Mucosa of stomach (tissue), 1 donor: ENCODE results near the gene GPHN.

Experiments used
- H3K27me3 ChIP-seq: one replicate; pipeline ENCODE4 v1.7.0; 2013; ENCODE audit warnings: mild to moderate bottlenecking, low read length; ENCODE audit not compliant: control insufficient read depth, insufficient read depth
- H3K36me3 ChIP-seq: one replicate; pipeline ENCODE4 v1.7.0; 2013; ENCODE audit warnings: low read length; ENCODE audit not compliant: control insufficient read depth, insufficient read depth
- H3K4me1 ChIP-seq: one replicate; pipeline ENCODE4 v1.7.0; 2013; ENCODE audit warnings: mild to moderate bottlenecking, low read length; ENCODE audit not compliant: control insufficient read depth, insufficient read depth
- H3K4me3 ChIP-seq: one replicate; pipeline ENCODE4 v1.7.0; 2013; ENCODE audit warnings: low read length
- H3K9ac ChIP-seq: one replicate; pipeline ENCODE4 v1.7.0; 2013; ENCODE audit warnings: mild to moderate bottlenecking, low read length, moderate library complexity
- H3K9me3 ChIP-seq: one replicate; pipeline ENCODE4 v1.7.0; 2013; ENCODE audit warnings: mild to moderate bottlenecking, low read length, moderate library complexity; ENCODE audit not compliant: control insufficient read depth
- donor health status: Pancreatic carcinoma.

Gene GPHN

GRCh38 chr14:66610154-66610563 is 102.2 kb downstream of the GPHN start:
- Histone ChIP-seq H3K9me3 (no peaks in the 10 kb centered on the region), H3K4me3 (no peak overlapping the region), H3K36me3 (no peaks in the 10 kb centered on the region), H3K9ac (no peak overlapping the region), H3K4me1 (no peaks in the 10 kb centered on the region), H3K27me3 (no peaks in the 10 kb centered on the region)

- H3K36me3 ChIP-seq = no peaks in the 10 kb centered on the region
- peaks cover 5% of the 10 kb centered on the region for H3K9me3 ChIP-seq
- no peak overlapping the region for H3K4me3 ChIP-seq
- H3K9ac ChIP-seq = no peak overlapping the region
- H3K4me1 ChIP-seq = no peaks in the 10 kb centered on the region
- H3K27me3 ChIP-seq = no peaks in the 10 kb centered on the region
These were observed 105.4 kb downstream of the GPHN start for GRCh38 chr14:66613344-66613743.

- Histone ChIP-seq H3K9me3 (peaks cover 5% of the 10 kb centered on the region), H3K9ac (no peak overlapping the region), H3K4me3 (no peak overlapping the region), H3K36me3 (no peaks in the 10 kb centered on the region), H3K27me3 (no peaks in the 10 kb centered on the region), H3K4me1 (peaks cover 7% of the 10 kb centered on the region)
These were observed 112.0 kb downstream of the GPHN start for GRCh38 chr14:66619952-66620351.

GRCh38 chr14:66623838-66624237 is 115.9 kb downstream of the GPHN start:
- Histone ChIP-seq H3K27me3 (no peaks in the 10 kb centered on the region), H3K4me3 (no peak overlapping the region), H3K36me3 (no peaks in the 10 kb centered on the region), H3K9me3 (no peaks in the 10 kb centered on the region), H3K4me1 (peaks cover 7% of the 10 kb centered on the region), H3K9ac (no peak overlapping the region)

- H3K4me3 ChIP-seq = no peak overlapping the region
- H3K4me1 ChIP-seq = peaks cover 7% of the 10 kb centered on the region
- no peaks in the 10 kb centered on the region for H3K36me3 ChIP-seq
- no peaks in the 10 kb centered on the region for H3K9me3 ChIP-seq
- no peaks in the 10 kb centered on the region for H3K27me3 ChIP-seq
- H3K9ac ChIP-seq = no peak overlapping the region
These were observed 116.5 kb downstream of the GPHN start for GRCh38 chr14:66624336-66624937.

- Histone ChIP-seq H3K4me3 (no peak overlapping the region), H3K4me1 (peaks cover 5% of the 10 kb centered on the region), H3K36me3 (no peaks in the 10 kb centered on the region), H3K9me3 (no peaks in the 10 kb centered on the region), H3K27me3 (no peaks in the 10 kb centered on the region), H3K9ac (no peak overlapping the region)
These were observed 120.7 kb downstream of the GPHN start for GRCh38 chr14:66628636-66629035.

- no peak overlapping the region for H3K4me3 ChIP-seq
- H3K27me3 ChIP-seq = no peaks in the 10 kb centered on the region
- no peak overlapping the region for H3K9ac ChIP-seq
- H3K9me3 ChIP-seq = no peaks in the 10 kb centered on the region
- no peaks in the 10 kb centered on the region for H3K36me3 ChIP-seq
- no peaks in the 10 kb centered on the region for H3K4me1 ChIP-seq
These were observed 121.6 kb downstream of the GPHN start for GRCh38 chr14:66629499-66629898.

GRCh38 chr14:66634876-66635275 is 126.9 kb downstream of the GPHN start:
- Histone ChIP-seq H3K4me1 (no peaks in the 10 kb centered on the region), H3K4me3 (no peak overlapping the region), H3K9me3 (no peaks in the 10 kb centered on the region), H3K36me3 (no peaks in the 10 kb centered on the region), H3K9ac (no peak overlapping the region), H3K27me3 (no peaks in the 10 kb centered on the region)

- Histone ChIP-seq H3K9me3 (no peaks in the 10 kb centered on the region), H3K4me3 (no peak overlapping the region), H3K27me3 (no peaks in the 10 kb centered on the region), H3K9ac (no peak overlapping the region), H3K36me3 (no peaks in the 10 kb centered on the region), H3K4me1 (no peaks in the 10 kb centered on the region)
These were observed 127.5 kb downstream of the GPHN start for GRCh38 chr14:66635435-66635834.

- H3K9me3 ChIP-seq = no peaks in the 10 kb centered on the region
- no peaks in the 10 kb centered on the region for H3K36me3 ChIP-seq
- H3K4me3 ChIP-seq = no peak overlapping the region
- no peaks in the 10 kb centered on the region for H3K27me3 ChIP-seq
- no peak overlapping the region for H3K9ac ChIP-seq
- H3K4me1 ChIP-seq = no peaks in the 10 kb centered on the region
These were observed 128.3 kb downstream of the GPHN start for GRCh38 chr14:66636240-66636639.

GRCh38 chr14:66638689-66639088 is 130.7 kb downstream of the GPHN start:
- Histone ChIP-seq H3K36me3 (no peaks in the 10 kb centered on the region), H3K27me3 (no peaks in the 10 kb centered on the region), H3K9me3 (no peaks in the 10 kb centered on the region), H3K9ac (no peak overlapping the region), H3K4me1 (no peaks in the 10 kb centered on the region), H3K4me3 (no peak overlapping the region)

- Histone ChIP-seq H3K27me3 (no peaks in the 10 kb centered on the region), H3K36me3 (no peaks in the 10 kb centered on the region), H3K9ac (no peak overlapping the region), H3K4me3 (no peak overlapping the region), H3K4me1 (no peaks in the 10 kb centered on the region), H3K9me3 (no peaks in the 10 kb centered on the region)
These were observed 134.1 kb downstream of the GPHN start for GRCh38 chr14:66641861-66642635.
